Astrocyte (in vitro differentiated cells and primary cell): Measurements from ENCODE around the gene INTS6L. TPM values are rescaled to one million over a fixed set of nuclear protein-coding genes. Genes with fewer than 3 reads are reported as not detected.

Source experiments
- DNase-seq: peaks from one replicate; pipeline ENCODE4 v3.0.0-alpha.2; 2010; ENCODE audit warnings: low read depth
- FAIRE-seq: peaks from 2 replicates; lab custom pipeline; 2011; peaks lifted over from hg19 to GRCh38; lab: Jason Lieb, UNC
- H2AFZ ChIP-seq: 2 replicates; pipeline ENCODE4 v1.6.0; 2012; ENCODE audit warnings: low read depth, low read length, inconsistent platforms
- H3K27ac ChIP-seq: 2 replicates; pipeline ENCODE4 v1.5.1; 2011; ENCODE audit warnings: low read depth, low read length, inconsistent platforms
- H3K27me3 ChIP-seq: 2 replicates; pipeline ENCODE4 v1.6.0; 2011; ENCODE audit warnings: low read length, inconsistent platforms; ENCODE audit not compliant: insufficient read depth
- H3K36me3 ChIP-seq: 2 replicates; pipeline ENCODE4 v1.5.1; 2011; ENCODE audit warnings: low read length, inconsistent platforms; ENCODE audit not compliant: insufficient read depth
- H3K4me1 ChIP-seq: 2 replicates; pipeline ENCODE4 v1.5.1; 2011; ENCODE audit warnings: low read length, inconsistent platforms; ENCODE audit not compliant: insufficient read depth
- H3K4me2 ChIP-seq: 2 replicates; pipeline ENCODE4 v1.6.0; 2012; ENCODE audit warnings: low read length, inconsistent platforms
- H3K4me3 ChIP-seq: 2 replicates; pipeline ENCODE4 v1.5.1; 2011; ENCODE audit warnings: low read depth, mild to moderate bottlenecking, low read length, inconsistent platforms; ENCODE audit not compliant: insufficient read depth
- H3K79me2 ChIP-seq: 2 replicates; pipeline ENCODE4 v1.6.0; 2012; ENCODE audit warnings: mild to moderate bottlenecking, low read length, inconsistent platforms; ENCODE audit not compliant: insufficient read depth
- H3K9ac ChIP-seq: 2 replicates; pipeline ENCODE4 v1.6.0; 2012; ENCODE audit warnings: mild to moderate bottlenecking, low read length, inconsistent platforms
- H3K9me3 ChIP-seq: 2 replicates; pipeline ENCODE4 v1.5.1; 2012; ENCODE audit warnings: low read depth, mild to moderate bottlenecking, low read length, inconsistent platforms; ENCODE audit not compliant: insufficient read depth
- H4K20me1 ChIP-seq: 2 replicates; pipeline ENCODE4 v1.6.0; 2012; ENCODE audit warnings: low read length, inconsistent platforms; ENCODE audit not compliant: insufficient read depth
- H3K27ac Mint-ChIP-seq: one replicate; pipeline ENCODE4 v1.8.0; 2021; ENCODE audit warnings: mild to moderate bottlenecking, mixed read lengths; ENCODE audit not compliant: unreplicated experiment
- H3K27me3 Mint-ChIP-seq: one replicate; pipeline ENCODE4 v1.8.0; 2021; ENCODE audit warnings: low read depth, mixed read lengths; ENCODE audit not compliant: unreplicated experiment
- H3K36me3 Mint-ChIP-seq: one replicate; pipeline ENCODE4 v1.8.0; 2021; ENCODE audit warnings: low read depth, mixed read lengths; ENCODE audit not compliant: unreplicated experiment
- H3K4me1 Mint-ChIP-seq: one replicate; pipeline ENCODE4 v1.8.0; 2021; ENCODE audit warnings: low read depth, mixed read lengths; ENCODE audit not compliant: unreplicated experiment
- H3K4me3 Mint-ChIP-seq: one replicate; pipeline ENCODE4 v1.8.0; 2021; ENCODE audit warnings: mild to moderate bottlenecking, moderate library complexity, mixed read lengths; ENCODE audit not compliant: unreplicated experiment
- H3K9me3 Mint-ChIP-seq: one replicate; pipeline ENCODE4 v1.8.0; 2021; ENCODE audit warnings: mild to moderate bottlenecking, mixed read lengths; ENCODE audit not compliant: unreplicated experiment
- EZH2 ChIP-seq: IDR thresholded peaks from 2 replicates; pipeline ENCODE4 v1.6.1; 2012; ENCODE audit warnings: mild to moderate bottlenecking, low read length, inconsistent platforms; ENCODE audit not compliant: insufficient read depth
- total RNA-seq: library from RNA; stranded (reverse); gene quantifications from 2 replicates; pipeline ENCODE4 v1.2.1, GENCODE V29; 2021
- TF ChIP-seq, protein P1 (sequence below): IDR thresholded peaks from 2 replicates; pipeline ENCODE4 v1.5.1; 2011; ENCODE audit warnings: low read depth, mild to moderate bottlenecking, inconsistent platforms, low read length, moderate library complexity; ENCODE audit not compliant: insufficient read depth

INTS6L gene
- total RNA-seq, 1 donor from 2014 or later, result 7.5 TPM

DNA sequence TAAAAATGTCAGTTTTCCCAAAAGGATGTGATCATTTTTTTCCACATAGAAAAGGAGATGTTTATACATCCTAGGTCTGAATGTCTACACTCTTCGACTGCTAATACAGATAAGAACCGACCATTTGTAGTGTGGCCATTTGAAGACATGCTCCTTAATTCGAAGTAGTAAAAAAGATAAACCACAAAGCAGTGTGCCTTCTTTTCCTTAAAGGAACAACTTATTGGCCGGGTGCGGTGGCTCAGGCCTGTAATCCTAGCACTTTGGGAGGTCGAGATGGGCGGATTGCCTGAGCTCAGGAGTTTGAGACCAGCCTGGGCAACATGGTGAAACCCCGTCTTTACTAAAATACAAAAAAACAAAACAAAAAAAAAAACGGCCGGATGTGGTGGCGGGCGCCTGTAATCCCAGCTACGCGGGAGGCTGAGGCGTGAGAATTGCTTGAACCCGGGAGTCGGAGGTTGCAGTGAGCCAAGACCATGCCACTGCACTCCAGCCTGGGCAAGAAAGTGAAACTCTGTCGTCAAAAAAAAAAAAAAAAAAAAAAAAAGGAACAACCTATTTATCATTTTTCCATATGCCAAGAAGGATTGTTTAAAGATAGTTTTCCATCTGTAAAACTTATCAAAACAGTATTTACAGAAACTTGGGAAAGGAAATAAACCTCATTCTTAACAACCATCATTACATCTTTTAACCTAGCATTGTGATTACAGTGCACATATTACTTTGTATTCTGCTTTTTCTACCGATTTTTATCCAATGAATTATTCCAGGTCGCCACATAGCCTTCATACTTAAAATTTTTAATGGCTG lies 2.6 kb downstream of the INTS6L start:
- peak overlapping the region; percentile 94 for H3K4me2 ChIP-seq
- Mint-ChIP-seq H3K27ac (no peak overlapping the region), H3K4me3 (no peak overlapping the region), H3K4me1 (no peaks in the 10 kb centered on the region), H3K36me3 (peaks cover 3% of the 10 kb centered on the region), H3K9me3 (no peaks in the 10 kb centered on the region), H3K27me3 (no peaks in the 10 kb centered on the region)
- H3K4me1 ChIP-seq, result no peaks in the 10 kb centered on the region
- peak overlapping the region; percentile 89 for H3K9ac ChIP-seq
- no peaks in the 10 kb centered on the region for H4K20me1 ChIP-seq
- H3K36me3 ChIP-seq, result no peaks in the 10 kb centered on the region
- FAIRE-seq (peak; percentile 65), DNase-seq (no peak)
- H2AFZ ChIP-seq, result no peak overlapping the region
- H3K79me2 ChIP-seq, result no peaks in the 10 kb centered on the region
- H3K9me3 ChIP-seq, result no peaks in the 10 kb centered on the region
- no peaks in the 10 kb centered on the region for H3K27me3 ChIP-seq
- no peak overlapping the region for H3K27ac ChIP-seq
- TF ChIP-seq, protein P1, sequence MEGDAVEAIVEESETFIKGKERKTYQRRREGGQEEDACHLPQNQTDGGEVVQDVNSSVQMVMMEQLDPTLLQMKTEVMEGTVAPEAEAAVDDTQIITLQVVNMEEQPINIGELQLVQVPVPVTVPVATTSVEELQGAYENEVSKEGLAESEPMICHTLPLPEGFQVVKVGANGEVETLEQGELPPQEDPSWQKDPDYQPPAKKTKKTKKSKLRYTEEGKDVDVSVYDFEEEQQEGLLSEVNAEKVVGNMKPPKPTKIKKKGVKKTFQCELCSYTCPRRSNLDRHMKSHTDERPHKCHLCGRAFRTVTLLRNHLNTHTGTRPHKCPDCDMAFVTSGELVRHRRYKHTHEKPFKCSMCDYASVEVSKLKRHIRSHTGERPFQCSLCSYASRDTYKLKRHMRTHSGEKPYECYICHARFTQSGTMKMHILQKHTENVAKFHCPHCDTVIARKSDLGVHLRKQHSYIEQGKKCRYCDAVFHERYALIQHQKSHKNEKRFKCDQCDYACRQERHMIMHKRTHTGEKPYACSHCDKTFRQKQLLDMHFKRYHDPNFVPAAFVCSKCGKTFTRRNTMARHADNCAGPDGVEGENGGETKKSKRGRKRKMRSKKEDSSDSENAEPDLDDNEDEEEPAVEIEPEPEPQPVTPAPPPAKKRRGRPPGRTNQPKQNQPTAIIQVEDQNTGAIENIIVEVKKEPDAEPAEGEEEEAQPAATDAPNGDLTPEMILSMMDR, result no peak
- TF ChIP-seq EZH2, result no peak
- peak overlapping the region; percentile 69 for H3K4me3 ChIP-seq

- Mint-ChIP-seq H3K36me3 (peaks cover 3% of the 10 kb centered on the region), H3K27me3 (no peaks in the 10 kb centered on the region), H3K4me1 (peaks cover 6% of the 10 kb centered on the region), H3K9me3 (no peaks in the 10 kb centered on the region), H3K27ac (no peak overlapping the region), H3K4me3 (no peak overlapping the region)
- TF ChIP-seq, protein P1, result no peak
- no peak for TF ChIP-seq EZH2
- DNase-seq, result no peak
- H3K9ac ChIP-seq, result no peak overlapping the region
- no peak overlapping the region for H2AFZ ChIP-seq
- H4K20me1 ChIP-seq, result no peaks in the 10 kb centered on the region
- no peak overlapping the region for H3K4me2 ChIP-seq
- no peaks in the 10 kb centered on the region for H3K4me1 ChIP-seq
- H3K27ac ChIP-seq, result no peak overlapping the region
- H3K4me3 ChIP-seq, result no peak overlapping the region
- H3K9me3 ChIP-seq, result no peaks in the 10 kb centered on the region
- H3K79me2 ChIP-seq, result no peaks in the 10 kb centered on the region
- no peaks in the 10 kb centered on the region for H3K27me3 ChIP-seq
- FAIRE-seq, result no peak
- H3K36me3 ChIP-seq, result no peaks in the 10 kb centered on the region
Measured at GRCh38 chrX:135528254-135528653, 7.8 kb downstream of the INTS6L start.

DNA sequence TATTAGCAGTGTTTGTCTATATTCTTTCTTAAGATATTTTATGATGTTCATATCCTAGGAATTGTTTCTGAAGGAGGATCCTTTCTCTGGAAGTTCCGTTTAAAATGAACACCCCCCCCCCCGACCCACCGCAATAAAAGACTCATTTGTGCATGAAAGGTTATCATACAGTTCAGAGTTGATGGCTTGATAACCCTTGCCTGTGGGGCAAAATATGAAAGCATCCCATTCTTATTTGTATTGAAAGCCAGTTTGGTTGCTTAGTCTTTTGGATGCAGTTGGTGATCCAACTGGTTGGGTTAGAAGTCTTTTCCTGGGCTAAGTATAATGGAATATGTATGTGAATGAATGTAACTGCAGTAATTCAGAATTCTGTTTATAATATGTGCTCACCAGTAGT lies 8.3 kb downstream of the INTS6L start:
- H3K4me1 ChIP-seq, result no peaks in the 10 kb centered on the region
- H3K36me3 ChIP-seq, result no peaks in the 10 kb centered on the region
- TF ChIP-seq EZH2, result no peak
- TF ChIP-seq, protein P1, result no peak
- Mint-ChIP-seq H3K4me1 (peaks cover 6% of the 10 kb centered on the region), H3K27me3 (no peaks in the 10 kb centered on the region), H3K4me3 (no peak overlapping the region), H3K27ac (no peak overlapping the region), H3K36me3 (peaks cover 3% of the 10 kb centered on the region), H3K9me3 (no peaks in the 10 kb centered on the region)
- no peaks in the 10 kb centered on the region for H4K20me1 ChIP-seq
- no peak overlapping the region for H2AFZ ChIP-seq
- no peak overlapping the region for H3K9ac ChIP-seq
- H3K27ac ChIP-seq, result no peak overlapping the region
- H3K9me3 ChIP-seq, result no peaks in the 10 kb centered on the region
- DNase-seq (no peak), FAIRE-seq (no peak)
- H3K79me2 ChIP-seq, result no peaks in the 10 kb centered on the region
- H3K4me2 ChIP-seq, result no peak overlapping the region
- H3K4me3 ChIP-seq, result no peak overlapping the region
- H3K27me3 ChIP-seq, result no peaks in the 10 kb centered on the region
